ENCODE data around the gene CELSR3.
A peak's percentile ranks its signal among the peaks of the same experiment; 100 is the strongest.

CELSR3 gene

DNA sequence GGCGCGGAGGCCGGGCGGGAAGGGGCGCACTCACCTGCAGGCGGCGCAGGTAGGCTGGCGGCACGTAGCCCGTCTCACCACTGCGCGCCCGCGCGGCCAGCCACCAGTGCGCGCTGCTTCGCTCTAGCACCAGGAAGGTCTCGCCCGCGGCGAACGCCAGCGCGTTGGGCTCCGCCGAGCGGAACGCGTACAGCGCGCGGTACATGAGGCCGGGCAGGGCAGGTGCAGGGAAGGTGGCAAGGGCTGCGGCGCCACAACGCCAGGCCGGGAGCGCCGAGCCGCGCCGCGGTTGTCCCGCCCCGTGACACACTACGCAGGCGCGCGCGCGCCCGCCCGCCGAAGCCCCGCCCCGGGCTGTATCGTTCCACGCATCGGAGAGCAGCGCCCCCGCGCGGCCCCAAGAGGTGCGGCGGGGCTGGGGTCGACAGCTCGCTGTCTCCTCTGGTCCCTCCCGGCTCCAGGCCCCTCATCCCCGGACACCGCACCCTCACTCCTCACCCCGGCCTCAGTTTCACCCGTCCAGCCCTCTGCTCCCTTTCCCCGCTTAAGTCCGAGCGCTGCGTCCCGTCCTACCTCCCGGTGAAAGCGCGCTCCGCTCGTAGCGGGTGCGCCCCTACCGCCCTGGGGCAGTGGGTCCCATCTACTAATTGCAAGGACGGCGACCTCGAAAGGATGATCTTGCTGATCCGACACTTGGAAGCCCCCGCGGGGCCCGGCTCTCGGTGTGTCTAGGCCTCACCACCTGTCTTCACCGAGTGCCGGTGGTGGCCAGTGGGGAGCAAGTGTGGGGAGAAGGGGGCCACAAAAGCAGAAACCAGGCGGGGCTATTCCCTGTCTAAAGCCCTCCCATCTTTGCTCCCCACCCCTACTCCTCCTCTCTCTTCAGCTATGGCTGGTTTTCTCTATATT is 23.2 kb upstream of the CELSR3 start, which contains the start of gene NCKIPSD:
NCKIPSD (minus strand) TSS at position 313 of the 909 bp plus-strand sequence; CDS start at position 205, 108 bp downstream.
- TF ChIP-seq EGR1 (IDR thresholded peaks at IDR 0.05) (no peak), ZBTB7A (IDR thresholded peaks at IDR 0.05; ENCODE audit: low read depth) (peak; percentile 98), CREB1 (IDR thresholded peaks at IDR 0.05; ENCODE audit: low read depth) (no peak), YY1 (IDR thresholded peaks at IDR 0.05; ENCODE audit: low read depth) (no peak), EP300 (IDR thresholded peaks at IDR 0.05; ENCODE audit: borderline replicate concordance) (peak; percentile 12; the same call in 1 of the 2 replicates), RAD21 (IDR thresholded peaks at IDR 0.05; ENCODE audit: low read depth) (peak; percentile 55; the same call in 1 of the 2 replicates), MAX (IDR thresholded peaks at IDR 0.05) (peak; percentile 79; the same call in 1 of the 2 replicates), TCF12 (IDR thresholded peaks at IDR 0.05; ENCODE audit: low read depth) (peak; percentile 25; the same call in 1 of the 2 replicates)

DNA sequence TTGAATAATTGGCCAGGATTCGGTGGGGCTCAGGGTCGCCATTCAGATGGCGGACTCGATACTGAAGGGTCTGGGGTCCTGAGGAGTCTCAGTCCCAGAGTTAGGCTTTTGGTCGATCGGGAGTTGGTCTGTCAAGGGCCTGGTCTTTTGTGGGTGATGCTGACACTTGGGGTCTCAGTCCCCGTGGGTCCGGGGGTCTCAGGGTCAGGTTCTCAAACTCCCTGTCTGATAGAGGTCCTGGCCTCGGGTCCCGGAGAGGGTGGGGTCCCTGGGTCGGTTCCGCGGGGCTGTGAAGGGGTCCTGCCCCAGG is 22.6 kb upstream of the CELSR3 start:
- no peak for TF ChIP-seq ZBTB7A (IDR thresholded peaks at IDR 0.05; ENCODE audit: low read depth)
- TF ChIP-seq, protein P1, sequence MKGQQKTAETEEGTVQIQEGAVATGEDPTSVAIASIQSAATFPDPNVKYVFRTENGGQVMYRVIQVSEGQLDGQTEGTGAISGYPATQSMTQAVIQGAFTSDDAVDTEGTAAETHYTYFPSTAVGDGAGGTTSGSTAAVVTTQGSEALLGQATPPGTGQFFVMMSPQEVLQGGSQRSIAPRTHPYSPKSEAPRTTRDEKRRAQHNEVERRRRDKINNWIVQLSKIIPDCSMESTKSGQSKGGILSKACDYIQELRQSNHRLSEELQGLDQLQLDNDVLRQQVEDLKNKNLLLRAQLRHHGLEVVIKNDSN (IDR thresholded peaks at IDR 0.05), result no peak
- TF ChIP-seq NFIC (IDR thresholded peaks at IDR 0.05), result no peak
- no peak for TF ChIP-seq YY1 (IDR thresholded peaks at IDR 0.05; ENCODE audit: low read depth)
- TF ChIP-seq EP300 (IDR thresholded peaks at IDR 0.05; ENCODE audit: borderline replicate concordance), result no peak

GRCh38 chr3:48684480-48685143 is 21.9 kb upstream of the CELSR3 start:
- TF ChIP-seq MAX (IDR thresholded peaks at IDR 0.05) (no peak), ZBTB7A (IDR thresholded peaks at IDR 0.05; ENCODE audit: low read depth) (no peak), TAF1 (IDR thresholded peaks at IDR 0.05; ENCODE audit: low read depth) (no peak), RAD21 (IDR thresholded peaks at IDR 0.05; ENCODE audit: low read depth) (no peak), NFIC (IDR thresholded peaks at IDR 0.05) (no peak), TCF12 (IDR thresholded peaks at IDR 0.05; ENCODE audit: low read depth) (no peak), TEAD4 (IDR thresholded peaks at IDR 0.05) (no peak), FOXM1 (IDR thresholded peaks at IDR 0.05; ENCODE audit: borderline replicate concordance, low read depth) (no peak), CEBPB (IDR thresholded peaks at IDR 0.05) (no peak), EGR1 (IDR thresholded peaks at IDR 0.05) (no peak), EP300 (IDR thresholded peaks at IDR 0.05; ENCODE audit: borderline replicate concordance) (no peak), CREB1 (IDR thresholded peaks at IDR 0.05; ENCODE audit: low read depth) (no peak)
- TF ChIP-seq, protein P1 (IDR thresholded peaks at IDR 0.05), result no peak
- TF ChIP-seq, protein P2, sequence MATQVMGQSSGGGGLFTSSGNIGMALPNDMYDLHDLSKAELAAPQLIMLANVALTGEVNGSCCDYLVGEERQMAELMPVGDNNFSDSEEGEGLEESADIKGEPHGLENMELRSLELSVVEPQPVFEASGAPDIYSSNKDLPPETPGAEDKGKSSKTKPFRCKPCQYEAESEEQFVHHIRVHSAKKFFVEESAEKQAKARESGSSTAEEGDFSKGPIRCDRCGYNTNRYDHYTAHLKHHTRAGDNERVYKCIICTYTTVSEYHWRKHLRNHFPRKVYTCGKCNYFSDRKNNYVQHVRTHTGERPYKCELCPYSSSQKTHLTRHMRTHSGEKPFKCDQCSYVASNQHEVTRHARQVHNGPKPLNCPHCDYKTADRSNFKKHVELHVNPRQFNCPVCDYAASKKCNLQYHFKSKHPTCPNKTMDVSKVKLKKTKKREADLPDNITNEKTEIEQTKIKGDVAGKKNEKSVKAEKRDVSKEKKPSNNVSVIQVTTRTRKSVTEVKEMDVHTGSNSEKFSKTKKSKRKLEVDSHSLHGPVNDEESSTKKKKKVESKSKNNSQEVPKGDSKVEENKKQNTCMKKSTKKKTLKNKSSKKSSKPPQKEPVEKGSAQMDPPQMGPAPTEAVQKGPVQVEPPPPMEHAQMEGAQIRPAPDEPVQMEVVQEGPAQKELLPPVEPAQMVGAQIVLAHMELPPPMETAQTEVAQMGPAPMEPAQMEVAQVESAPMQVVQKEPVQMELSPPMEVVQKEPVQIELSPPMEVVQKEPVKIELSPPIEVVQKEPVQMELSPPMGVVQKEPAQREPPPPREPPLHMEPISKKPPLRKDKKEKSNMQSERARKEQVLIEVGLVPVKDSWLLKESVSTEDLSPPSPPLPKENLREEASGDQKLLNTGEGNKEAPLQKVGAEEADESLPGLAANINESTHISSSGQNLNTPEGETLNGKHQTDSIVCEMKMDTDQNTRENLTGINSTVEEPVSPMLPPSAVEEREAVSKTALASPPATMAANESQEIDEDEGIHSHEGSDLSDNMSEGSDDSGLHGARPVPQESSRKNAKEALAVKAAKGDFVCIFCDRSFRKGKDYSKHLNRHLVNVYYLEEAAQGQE (IDR thresholded peaks at IDR 0.05; ENCODE audit: low read depth), result no peak

- no peak for TF ChIP-seq TCF12 (IDR thresholded peaks at IDR 0.05; ENCODE audit: low read depth)
- no peak for TF ChIP-seq TEAD4 (IDR thresholded peaks at IDR 0.05)
- TF ChIP-seq EGR1 (IDR thresholded peaks at IDR 0.05), result no peak
- TF ChIP-seq CEBPB (IDR thresholded peaks at IDR 0.05), result no peak
- no peak for TF ChIP-seq CREB1 (IDR thresholded peaks at IDR 0.05; ENCODE audit: low read depth)
- no peak for TF ChIP-seq RAD21 (IDR thresholded peaks at IDR 0.05; ENCODE audit: low read depth)
- no peak for TF ChIP-seq TAF1 (IDR thresholded peaks at IDR 0.05; ENCODE audit: low read depth)
- no peak for TF ChIP-seq NFIC (IDR thresholded peaks at IDR 0.05)
- TF ChIP-seq EP300 (IDR thresholded peaks at IDR 0.05; ENCODE audit: borderline replicate concordance), result no peak
- no peak for TF ChIP-seq FOXM1 (IDR thresholded peaks at IDR 0.05; ENCODE audit: borderline replicate concordance, low read depth)
- no peak for TF ChIP-seq YY1 (IDR thresholded peaks at IDR 0.05; ENCODE audit: low read depth)
- TF ChIP-seq, protein P2 (IDR thresholded peaks at IDR 0.05; ENCODE audit: low read depth), result no peak
- no peak for TF ChIP-seq ZBTB7A (IDR thresholded peaks at IDR 0.05; ENCODE audit: low read depth)
- TF ChIP-seq MAX (IDR thresholded peaks at IDR 0.05), result no peak
- TF ChIP-seq, protein P1 (IDR thresholded peaks at IDR 0.05), result no peak
These were observed 21.3 kb upstream of the CELSR3 start for GRCh38 chr3:48684054-48684349.
